Mononuclear cell (primary cell): ENCODE results near the gene HEBP1. TPM values are rescaled to one million over a fixed set of nuclear protein-coding genes. Genes with fewer than 3 reads are reported as not detected.

Source experiments
- H3K27me3 ChIP-seq: 2 replicates; pipeline ENCODE4 v1.6.0; 2011; ENCODE audit warnings: low read length, control low read depth; ENCODE audit not compliant: insufficient read depth
- H3K4me1 ChIP-seq: 2 replicates; pipeline ENCODE4 v1.5.1; 2011; ENCODE audit warnings: mild to moderate bottlenecking, low read length, control low read depth; ENCODE audit not compliant: insufficient read depth
- H3K4me3 ChIP-seq: 2 replicates; pipeline ENCODE4 v1.5.1; 2011; ENCODE audit warnings: mild to moderate bottlenecking, low read length, moderate library complexity
- H3K9me3 ChIP-seq: 2 replicates; pipeline ENCODE4 v1.5.1; 2011; ENCODE audit warnings: low read depth, mild to moderate bottlenecking, control low read depth, low read length
- total RNA-seq: library from RNA; depleted of rRNA; stranded (reverse); fragments of >200 nt; gene quantifications from one replicate; pipeline ENCODE4 v1.2.3, GENCODE V29; 2012

The HEBP1 gene
- total RNA-seq, 1 donor = 4.3 TPM

DNA sequence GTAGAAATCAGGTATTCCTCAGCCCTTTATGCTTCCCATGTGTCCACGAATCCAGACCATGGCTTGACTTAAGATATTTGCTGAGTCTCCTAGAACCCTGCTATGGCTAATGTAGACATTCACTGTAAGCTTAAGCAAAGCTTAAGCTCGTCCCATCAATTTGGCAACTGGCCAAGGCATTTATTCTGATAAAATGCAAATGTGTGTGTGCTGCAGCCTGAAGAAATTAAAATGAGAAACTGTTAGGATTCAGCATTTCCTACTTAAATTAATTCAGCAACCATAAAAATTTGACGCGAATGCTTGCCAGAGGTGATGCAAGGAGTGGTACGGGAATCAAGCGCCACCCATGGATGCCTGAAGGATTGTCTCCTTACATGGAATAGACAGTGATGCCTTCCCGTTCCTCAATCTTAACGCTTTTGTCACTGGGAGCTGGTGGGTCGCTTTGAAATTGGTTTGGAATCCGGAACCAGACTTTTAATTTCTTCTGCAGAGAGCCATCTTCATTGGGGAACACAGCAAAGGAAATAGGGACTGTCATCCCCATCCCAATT lies 13.2 kb downstream of the HEBP1 start:
- peaks cover 4% of the 10 kb centered on the region for H3K4me1 ChIP-seq
- H3K27me3 ChIP-seq = no peaks in the 10 kb centered on the region
- no peaks in the 10 kb centered on the region for H3K9me3 ChIP-seq
- H3K4me3 ChIP-seq = no peak overlapping the region

DNA sequence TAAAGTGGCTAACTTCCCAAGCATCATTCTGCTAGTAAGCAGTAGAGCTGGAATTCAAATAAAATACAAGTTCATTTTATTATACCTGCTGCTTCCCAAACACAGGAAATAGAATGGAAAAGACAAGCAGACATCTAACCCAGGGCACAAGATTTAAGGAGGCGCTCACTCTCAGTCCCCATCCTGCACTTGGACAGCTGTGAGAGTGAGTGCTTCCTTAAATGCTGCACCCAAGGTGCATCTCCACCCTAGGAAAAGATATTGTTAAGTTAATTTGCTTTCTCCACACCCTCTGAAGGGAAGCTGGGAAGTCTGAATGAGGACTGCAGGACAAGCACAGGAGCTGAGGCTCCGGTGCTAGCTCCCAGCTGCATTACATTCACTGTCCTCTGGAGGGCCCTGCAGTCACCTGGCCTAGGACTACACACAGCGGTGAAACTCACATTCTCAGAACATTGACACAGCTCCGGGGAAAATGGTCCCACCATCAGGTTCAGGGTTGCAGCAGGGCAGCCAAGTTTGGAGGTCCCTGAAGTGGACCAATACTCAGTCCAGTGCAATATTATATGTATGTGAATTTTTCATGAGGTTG lies 14.2 kb downstream of the HEBP1 start:
- no peaks in the 10 kb centered on the region for H3K9me3 ChIP-seq
- no peaks in the 10 kb centered on the region for H3K4me1 ChIP-seq
- H3K27me3 ChIP-seq = no peaks in the 10 kb centered on the region
- H3K4me3 ChIP-seq = no peak overlapping the region

DNA sequence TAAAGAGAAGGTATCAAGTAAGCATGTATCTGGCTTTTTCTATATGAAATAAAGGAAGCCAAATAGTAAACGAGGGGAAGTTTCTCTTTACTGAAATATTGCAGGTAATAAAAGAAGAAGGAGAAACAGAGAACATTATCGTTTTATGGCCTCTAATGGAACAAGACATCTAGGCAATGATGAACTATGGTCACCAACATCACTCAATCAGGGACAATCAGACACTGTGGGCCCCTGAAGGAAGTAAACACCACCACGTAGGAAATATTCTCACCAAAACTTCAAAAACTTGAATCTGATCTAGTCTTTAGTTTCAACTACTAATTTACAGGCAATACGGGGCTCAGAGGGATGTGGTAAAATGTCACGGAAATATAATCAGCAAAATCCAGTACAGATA lies 15.9 kb downstream of the HEBP1 start:
- H3K27me3 ChIP-seq = no peaks in the 10 kb centered on the region
- H3K4me3 ChIP-seq = no peak overlapping the region
- no peaks in the 10 kb centered on the region for H3K4me1 ChIP-seq
- no peaks in the 10 kb centered on the region for H3K9me3 ChIP-seq

DNA sequence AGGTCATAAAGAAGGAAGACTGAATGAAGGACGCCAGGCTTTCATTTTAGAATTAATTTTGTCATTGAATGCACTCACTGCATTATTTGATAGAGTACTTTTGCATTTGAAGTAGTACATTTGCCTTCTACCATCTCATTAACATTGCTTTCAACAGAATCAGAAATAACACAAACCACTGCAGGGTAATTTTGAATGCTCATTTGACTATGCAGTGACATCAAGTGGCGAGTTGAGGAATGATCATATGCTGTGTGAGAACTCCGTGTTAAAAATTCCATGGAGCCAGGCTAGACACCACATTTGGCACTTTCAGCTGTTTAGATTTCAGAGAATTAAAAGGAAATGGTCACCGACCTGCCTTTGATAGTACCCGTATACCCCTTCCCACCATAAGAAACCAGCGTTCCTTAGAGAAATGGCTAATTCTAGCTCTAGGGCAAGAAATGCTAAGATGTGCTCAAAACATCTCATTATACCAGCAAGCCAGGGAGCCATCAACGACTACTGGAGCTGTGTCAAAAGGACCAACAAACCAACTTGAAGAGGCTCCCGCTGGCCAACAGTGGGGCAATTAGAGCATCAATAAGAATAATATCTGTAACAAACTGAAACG lies 16.5 kb downstream of the HEBP1 start:
- Histone ChIP-seq H3K4me1 (no peaks in the 10 kb centered on the region), H3K27me3 (no peaks in the 10 kb centered on the region), H3K9me3 (no peaks in the 10 kb centered on the region), H3K4me3 (no peak overlapping the region)

DNA sequence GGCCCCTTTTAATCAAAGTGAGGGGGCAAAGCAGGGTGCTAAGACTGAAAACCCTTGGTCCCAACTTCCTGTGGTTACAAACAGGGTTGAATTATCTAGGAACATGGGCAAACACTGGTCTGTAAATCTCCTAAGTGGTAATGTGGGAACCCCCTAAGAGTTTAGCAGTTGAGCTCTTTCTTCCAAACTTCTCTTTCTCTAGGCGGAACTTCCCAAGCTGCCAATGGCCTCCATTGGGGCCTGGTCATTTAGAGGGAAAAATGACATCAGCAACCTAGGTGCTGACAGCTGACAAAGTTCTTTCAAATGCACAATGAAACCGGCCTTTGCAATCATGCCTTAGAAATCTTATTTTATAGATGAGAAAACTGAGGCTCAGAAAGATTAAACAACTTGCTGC lies 17.7 kb downstream of the HEBP1 start:
- Histone ChIP-seq H3K27me3 (no peaks in the 10 kb centered on the region), H3K4me1 (no peaks in the 10 kb centered on the region), H3K9me3 (no peaks in the 10 kb centered on the region), H3K4me3 (no peak overlapping the region)

DNA sequence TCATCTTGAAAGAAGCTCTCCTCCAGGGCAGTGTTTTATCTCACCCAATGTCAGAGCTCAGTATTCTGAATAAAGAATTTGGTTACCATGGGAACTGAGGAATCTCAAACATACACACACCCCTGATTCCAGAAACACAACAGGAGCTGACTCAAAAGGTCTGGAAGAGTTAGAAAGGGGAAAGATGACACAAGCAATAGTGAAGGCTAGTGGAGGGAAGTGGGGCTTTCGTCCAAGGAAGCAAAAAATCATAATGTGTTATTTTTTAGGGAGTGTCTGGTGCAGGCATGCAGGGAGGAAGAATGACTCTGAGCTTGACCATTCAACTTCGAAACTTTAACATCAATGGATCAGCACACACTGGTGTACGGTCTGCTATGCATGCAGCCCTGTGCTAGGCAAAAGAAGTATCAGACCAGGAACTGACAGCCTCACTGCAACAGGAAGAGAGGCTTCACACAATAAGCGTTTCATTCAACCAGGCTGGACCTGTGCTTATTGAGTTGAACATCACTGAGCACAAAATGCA lies 20.3 kb downstream of the HEBP1 start:
- Histone ChIP-seq H3K4me1 (no peaks in the 10 kb centered on the region), H3K4me3 (no peak overlapping the region), H3K27me3 (no peaks in the 10 kb centered on the region), H3K9me3 (no peaks in the 10 kb centered on the region)

DNA sequence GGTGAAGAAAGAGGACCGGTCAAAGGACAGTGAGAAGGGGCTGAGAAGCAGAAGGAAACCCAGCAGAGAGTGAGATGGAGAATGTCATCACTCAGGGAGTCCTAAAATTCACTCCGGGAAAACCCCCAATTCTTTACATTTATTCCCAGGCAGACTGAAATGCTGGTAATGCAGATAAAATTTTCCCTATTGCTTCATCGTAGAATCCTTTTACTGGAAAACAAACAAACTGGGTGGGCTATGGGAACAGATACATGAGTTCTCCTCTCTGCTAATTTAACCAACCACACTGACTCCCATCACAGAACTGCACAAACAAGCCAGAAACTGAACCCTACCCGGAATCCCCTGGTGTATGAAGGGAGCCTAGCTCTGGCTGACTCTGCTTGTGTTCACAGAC lies 20.9 kb downstream of the HEBP1 start:
- no peak overlapping the region for H3K4me3 ChIP-seq
- H3K9me3 ChIP-seq = no peaks in the 10 kb centered on the region
- H3K27me3 ChIP-seq = no peaks in the 10 kb centered on the region

DNA sequence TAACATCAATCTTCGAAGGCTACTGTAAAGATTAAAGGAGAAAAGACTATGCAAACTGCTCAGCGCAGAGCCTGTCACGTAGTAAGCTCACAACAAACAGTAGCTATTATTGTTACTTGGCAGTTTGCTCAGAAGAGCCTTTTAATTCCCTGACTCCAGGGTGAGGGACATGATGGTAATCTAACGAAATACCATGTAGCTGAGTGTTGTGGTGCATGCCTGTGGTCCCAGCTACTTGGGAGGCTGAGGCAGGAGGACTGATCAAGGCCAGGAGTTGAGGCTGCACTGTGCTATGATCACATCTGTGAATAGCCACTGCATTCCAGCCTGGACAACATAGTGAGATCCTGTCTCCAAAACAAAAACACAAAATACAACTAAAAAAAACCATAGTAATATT lies 22.8 kb downstream of the HEBP1 start:
- Histone ChIP-seq H3K4me1 (no peaks in the 10 kb centered on the region), H3K9me3 (no peaks in the 10 kb centered on the region), H3K27me3 (no peaks in the 10 kb centered on the region), H3K4me3 (no peak overlapping the region)

More for the DNA sequence above, 20.9 kb downstream of the HEBP1 start:
- H3K4me1 ChIP-seq = no peaks in the 10 kb centered on the region

DNA sequence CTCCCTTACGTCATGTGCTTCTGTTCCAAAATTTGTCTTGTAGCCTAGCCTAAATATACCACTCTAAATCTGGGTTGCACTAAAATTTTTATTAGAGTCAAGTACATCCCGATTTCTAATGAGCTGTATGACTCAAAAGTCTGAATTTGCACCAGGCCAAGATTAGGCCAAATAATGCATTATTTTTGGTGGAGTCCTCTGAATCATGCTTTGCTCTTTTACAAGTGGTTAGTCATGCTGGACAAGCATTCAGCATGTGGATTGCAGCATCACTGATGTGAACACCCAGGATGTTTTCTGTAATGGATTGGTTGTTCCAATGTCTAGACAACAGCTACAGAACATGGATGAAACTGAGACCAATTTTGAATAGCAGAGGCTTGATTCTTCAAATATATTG lies 23.7 kb downstream of the HEBP1 start:
- Histone ChIP-seq H3K4me3 (no peak overlapping the region), H3K27me3 (no peaks in the 10 kb centered on the region), H3K9me3 (no peaks in the 10 kb centered on the region), H3K4me1 (no peaks in the 10 kb centered on the region)

DNA sequence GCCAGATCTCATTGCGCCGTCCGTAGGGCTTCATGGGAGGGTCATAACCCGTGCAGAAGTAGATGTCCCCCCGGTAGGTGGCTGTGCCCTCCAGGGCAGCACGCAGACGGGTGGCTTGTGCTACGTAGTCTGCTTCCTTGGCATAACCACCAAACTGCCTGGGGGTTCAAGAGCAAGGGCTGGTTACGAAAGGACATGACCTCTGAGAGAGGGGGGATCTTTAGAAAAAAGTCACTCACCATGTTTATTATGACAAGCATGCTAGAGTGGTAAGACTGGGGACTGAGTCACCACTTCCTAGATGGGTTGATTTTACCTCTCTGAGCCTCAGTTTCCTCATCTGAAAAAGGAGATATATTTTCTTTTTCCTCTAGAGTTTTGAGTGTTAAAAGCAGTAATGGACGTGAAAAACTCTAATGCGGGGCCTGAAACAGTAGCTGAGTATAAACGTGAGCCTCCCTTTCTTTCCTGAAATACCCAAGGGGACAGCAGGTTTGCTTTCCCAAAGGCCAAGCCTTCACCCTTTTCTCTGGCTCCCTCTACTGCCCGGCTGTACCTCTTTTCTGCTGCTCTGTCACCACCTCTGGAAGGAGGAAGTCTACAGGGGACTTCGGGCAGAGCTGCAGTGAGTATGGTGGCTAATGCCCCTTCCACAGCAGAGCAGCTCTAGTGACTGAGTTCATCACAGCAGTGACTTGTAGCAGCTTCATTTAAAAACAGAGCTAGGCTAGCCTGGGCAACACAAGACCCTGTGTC lies 24.6 kb downstream of the HEBP1 start:
- H3K4me1 ChIP-seq = no peaks in the 10 kb centered on the region
- H3K9me3 ChIP-seq = no peaks in the 10 kb centered on the region
- no peak overlapping the region for H3K4me3 ChIP-seq
- H3K27me3 ChIP-seq = no peaks in the 10 kb centered on the region

DNA sequence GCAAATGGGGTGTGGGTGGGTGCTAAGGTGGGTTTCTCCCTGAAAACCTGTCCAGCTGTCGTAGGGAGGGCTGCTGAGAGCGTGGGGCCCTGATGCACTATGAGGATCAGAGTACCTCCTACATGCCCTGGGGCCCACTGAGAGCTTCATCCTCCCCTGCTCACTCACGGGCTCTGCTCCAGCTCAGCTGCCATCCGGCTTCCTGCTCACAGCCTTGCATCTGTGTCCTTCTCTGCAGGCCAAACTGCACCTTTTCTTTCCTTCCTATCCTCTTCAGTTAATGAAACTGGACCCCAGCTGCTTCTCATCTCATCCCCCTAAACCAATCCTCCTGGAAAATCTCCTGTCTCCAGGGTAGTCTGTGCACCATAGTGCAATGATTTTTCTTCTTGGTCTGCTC lies 25.9 kb downstream of the HEBP1 start:
- Histone ChIP-seq H3K4me1 (no peaks in the 10 kb centered on the region), H3K9me3 (no peaks in the 10 kb centered on the region), H3K4me3 (no peak overlapping the region), H3K27me3 (no peaks in the 10 kb centered on the region)

DNA sequence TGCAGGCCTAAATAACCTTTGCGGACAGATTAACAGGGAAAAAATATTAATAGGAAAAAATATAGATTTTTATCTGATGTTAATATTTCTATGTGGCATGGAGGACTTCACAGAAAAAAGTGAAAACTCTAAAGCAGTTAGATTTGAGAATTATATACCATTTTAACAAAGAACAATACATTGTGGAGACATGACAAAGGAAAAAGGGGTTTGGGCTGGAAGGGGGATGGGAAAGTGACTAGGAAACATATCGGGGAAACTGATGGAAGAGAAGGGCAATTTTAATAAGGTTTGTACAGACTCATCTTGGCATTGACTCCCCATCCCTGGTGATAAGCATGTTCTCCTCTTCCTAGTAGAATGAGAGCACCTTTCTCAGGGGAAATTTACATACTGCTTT lies 27.0 kb downstream of the HEBP1 start:
- Histone ChIP-seq H3K4me1 (no peaks in the 10 kb centered on the region), H3K27me3 (no peaks in the 10 kb centered on the region), H3K4me3 (no peak overlapping the region), H3K9me3 (no peaks in the 10 kb centered on the region)

DNA sequence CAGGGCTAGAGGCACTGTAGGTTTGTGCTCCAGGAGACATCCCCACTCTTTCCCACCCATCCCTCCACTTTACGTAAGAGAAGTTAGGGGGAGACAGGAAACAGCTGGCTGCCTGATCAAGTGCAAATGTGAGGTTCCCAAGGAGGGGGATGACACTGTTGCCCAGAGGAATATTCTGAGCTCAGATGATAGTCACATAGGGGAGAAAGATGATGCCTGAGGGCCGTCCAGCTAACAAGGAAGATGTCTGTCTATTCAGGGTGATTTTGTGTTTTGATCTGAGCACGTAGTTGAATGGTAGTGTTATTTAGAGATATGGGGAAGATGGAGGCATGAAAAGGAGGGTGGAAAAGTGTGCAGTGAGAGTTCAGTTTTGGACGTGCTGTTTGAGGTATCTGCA lies 34.2 kb downstream of the HEBP1 start:
- no peaks in the 10 kb centered on the region for H3K9me3 ChIP-seq
- H3K4me3 ChIP-seq = no peak overlapping the region
- peaks cover 7% of the 10 kb centered on the region for H3K4me1 ChIP-seq
- H3K27me3 ChIP-seq = no peaks in the 10 kb centered on the region

DNA sequence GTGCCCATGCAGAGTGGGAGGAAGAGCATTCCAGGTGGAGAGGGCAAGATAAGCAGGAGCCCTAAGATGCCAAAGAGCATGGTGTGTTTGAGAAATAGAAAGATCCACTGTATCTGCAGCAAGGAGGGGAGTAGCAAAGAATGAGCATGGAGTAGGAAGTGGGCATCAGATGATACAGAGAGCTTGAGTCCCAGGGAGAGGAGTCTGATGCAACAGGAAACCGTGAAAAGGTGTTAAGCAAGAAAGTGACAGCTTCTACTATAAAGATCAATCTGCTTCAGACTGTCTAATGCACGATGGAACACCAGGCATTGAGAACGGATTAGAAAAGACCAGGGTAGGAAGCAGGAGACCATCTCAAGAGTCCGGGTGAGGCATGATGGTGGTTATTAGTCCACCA lies 35.8 kb downstream of the HEBP1 start:
- Histone ChIP-seq H3K4me3 (no peak overlapping the region), H3K27me3 (no peaks in the 10 kb centered on the region), H3K4me1 (peaks cover 7% of the 10 kb centered on the region), H3K9me3 (no peaks in the 10 kb centered on the region)

DNA sequence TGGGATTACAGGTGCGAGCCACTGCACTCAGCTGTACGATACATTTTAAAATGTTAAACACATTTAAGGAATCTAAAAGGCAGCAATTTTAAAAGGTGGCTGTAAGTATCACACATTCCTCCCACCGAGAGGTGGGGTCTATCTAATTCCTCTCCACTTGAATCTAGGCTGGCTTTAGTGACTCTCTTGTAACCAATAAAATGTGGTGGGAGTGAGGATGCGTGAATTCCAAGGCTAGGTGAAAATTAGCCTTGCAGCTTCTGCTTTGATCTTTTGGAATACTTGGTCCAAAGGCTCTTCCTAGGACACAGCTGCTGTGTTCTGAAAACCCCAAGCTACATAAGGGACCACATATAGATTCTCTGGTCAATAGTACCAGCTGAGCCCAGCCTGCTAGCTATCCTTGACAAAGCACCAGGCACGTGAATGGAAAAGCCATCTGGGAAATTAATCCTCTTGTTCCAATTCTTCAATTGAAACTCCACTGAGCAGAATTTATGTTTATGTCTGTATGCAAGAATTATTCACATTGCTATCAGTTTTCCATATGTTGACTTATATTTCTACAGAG lies 39.3 kb downstream of the HEBP1 start:
- Histone ChIP-seq H3K4me3 (no peak overlapping the region), H3K9me3 (no peaks in the 10 kb centered on the region), H3K27me3 (no peaks in the 10 kb centered on the region), H3K4me1 (peaks cover 7% of the 10 kb centered on the region)
